ENCODE results near the gene GYG2.
"Not testable (repeated sequence)": the region's sequence is repeated elsewhere in the genome, so short reads cannot be mapped to it uniquely, and the experiment has no call there.

DNA sequence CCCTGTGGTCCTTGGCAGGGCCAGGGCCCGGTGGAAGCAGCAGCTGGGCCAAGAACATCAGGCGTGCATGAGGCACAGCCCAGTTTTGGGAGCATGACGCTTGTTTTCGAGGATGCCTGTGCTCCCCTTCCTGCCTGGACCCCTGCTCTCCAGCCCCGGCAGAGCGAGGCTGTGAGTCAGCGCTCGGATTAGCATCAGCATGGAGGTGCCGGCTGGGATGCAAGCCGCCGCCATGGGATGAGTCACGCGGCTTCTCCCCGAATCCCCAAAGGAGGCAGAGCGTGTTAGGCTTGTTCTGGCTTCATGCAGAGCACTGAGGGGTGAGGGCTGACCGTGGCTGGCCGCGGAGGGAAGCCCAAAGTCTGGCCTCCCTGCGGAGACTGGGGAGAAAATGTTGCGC is 23.9 kb upstream of the GYG2 start:
- TF ChIP-seq, protein P1, sequence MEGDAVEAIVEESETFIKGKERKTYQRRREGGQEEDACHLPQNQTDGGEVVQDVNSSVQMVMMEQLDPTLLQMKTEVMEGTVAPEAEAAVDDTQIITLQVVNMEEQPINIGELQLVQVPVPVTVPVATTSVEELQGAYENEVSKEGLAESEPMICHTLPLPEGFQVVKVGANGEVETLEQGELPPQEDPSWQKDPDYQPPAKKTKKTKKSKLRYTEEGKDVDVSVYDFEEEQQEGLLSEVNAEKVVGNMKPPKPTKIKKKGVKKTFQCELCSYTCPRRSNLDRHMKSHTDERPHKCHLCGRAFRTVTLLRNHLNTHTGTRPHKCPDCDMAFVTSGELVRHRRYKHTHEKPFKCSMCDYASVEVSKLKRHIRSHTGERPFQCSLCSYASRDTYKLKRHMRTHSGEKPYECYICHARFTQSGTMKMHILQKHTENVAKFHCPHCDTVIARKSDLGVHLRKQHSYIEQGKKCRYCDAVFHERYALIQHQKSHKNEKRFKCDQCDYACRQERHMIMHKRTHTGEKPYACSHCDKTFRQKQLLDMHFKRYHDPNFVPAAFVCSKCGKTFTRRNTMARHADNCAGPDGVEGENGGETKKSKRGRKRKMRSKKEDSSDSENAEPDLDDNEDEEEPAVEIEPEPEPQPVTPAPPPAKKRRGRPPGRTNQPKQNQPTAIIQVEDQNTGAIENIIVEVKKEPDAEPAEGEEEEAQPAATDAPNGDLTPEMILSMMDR (IDR thresholded peaks at IDR 0.05), result not testable (repeated sequence)
- not testable (repeated sequence) for TF ChIP-seq POLR2A, POLR2AphosphoS5, EP300 (IDR thresholded peaks at IDR 0.05)
